HTERT RPE-1 (cell line): ENCODE measurements around the gene INPP4B.

Experiments
- in situ Hi-C: fragments of 300-500 bp; cut with MboI; formaldehyde crosslinking; loops from 4 replicates; pipeline ENCODE4 v1.14.3; 2020; ENCODE audit warnings: low sequenced_read_pairs

INPP4B gene

GRCh38 chr4:142386856-142387255 lies 459.2 kb downstream of the INPP4B start:
- in situ Hi-C loops: no loop called here

GRCh38 chr4:142386449-142386848 lies 459.7 kb downstream of the INPP4B start:
- in situ Hi-C loops: no loop called here

GRCh38 chr4:142383800-142384470 lies 462.2 kb downstream of the INPP4B start:
- in situ Hi-C loops: no loop called here

GRCh38 chr4:142383354-142383753 lies 462.7 kb downstream of the INPP4B start:
- in situ Hi-C loops: no loop called here

- in situ Hi-C loops: no loop called here
These were observed 466.0 kb downstream of the INPP4B start for GRCh38 chr4:142380052-142380602.

- in situ Hi-C loops: no loop called here
These were observed 466.6 kb downstream of the INPP4B start for GRCh38 chr4:142379277-142380051.

- in situ Hi-C loops: no loop called here
These were observed 467.9 kb downstream of the INPP4B start for GRCh38 chr4:142378179-142378578.

- in situ Hi-C loops: no loop called here
These were observed 468.6 kb downstream of the INPP4B start for GRCh38 chr4:142377342-142378091.

GRCh38 chr4:142376204-142376603 lies 469.9 kb downstream of the INPP4B start:
- in situ Hi-C loops: no loop called here

- in situ Hi-C loops: no loop called here
These were observed 472.5 kb downstream of the INPP4B start for GRCh38 chr4:142373610-142374009.

- in situ Hi-C loops: no loop called here
These were observed 473.4 kb downstream of the INPP4B start for GRCh38 chr4:142372530-142373260.

- in situ Hi-C loops: no loop called here
These were observed 477.0 kb downstream of the INPP4B start for GRCh38 chr4:142369141-142369540.

- in situ Hi-C loops: no loop called here
These were observed 478.5 kb downstream of the INPP4B start for GRCh38 chr4:142367418-142368180.

- in situ Hi-C loops: no loop called here
These were observed 479.3 kb downstream of the INPP4B start for GRCh38 chr4:142366769-142367181.

GRCh38 chr4:142365391-142365790 lies 480.7 kb downstream of the INPP4B start:
- in situ Hi-C loops: no loop called here

- in situ Hi-C loops: no loop called here
These were observed 482.4 kb downstream of the INPP4B start for GRCh38 chr4:142363686-142364085.

- in situ Hi-C loops: no loop called here
These were observed 484.1 kb downstream of the INPP4B start for GRCh38 chr4:142361981-142362380.

GRCh38 chr4:142360657-142361056 lies 485.4 kb downstream of the INPP4B start:
- in situ Hi-C loops: no loop called here

GRCh38 chr4:142358656-142359055 lies 487.4 kb downstream of the INPP4B start:
- in situ Hi-C loops: no loop called here

- in situ Hi-C loops: no loop called here
These were observed 489.3 kb downstream of the INPP4B start for GRCh38 chr4:142356801-142357200.
